ENCODE data around the gene ARFGAP1.

ARFGAP1 gene

GRCh38 chr20:63280929-63281545, 8.4 kb downstream of the ARFGAP1 start:
- DNase-seq = no peak

GRCh38 chr20:63281742-63282665, 9.4 kb downstream of the ARFGAP1 start:
- DNase-seq = no peak

GRCh38 chr20:63282946-63283345, 10.3 kb downstream of the ARFGAP1 start:
- DNase-seq = no peak

- DNase-seq = no peak
Observed at GRCh38 chr20:63283397-63284082, 10.9 kb downstream of the ARFGAP1 start.

- no peak for DNase-seq
Observed at GRCh38 chr20:63284083-63284440, 11.4 kb downstream of the ARFGAP1 start.

GRCh38 chr20:63284544-63284949, 11.9 kb downstream of the ARFGAP1 start:
- no peak for DNase-seq

- no peak for DNase-seq
Observed at GRCh38 chr20:63284981-63285524, 12.4 kb downstream of the ARFGAP1 start.

GRCh38 chr20:63285636-63286615, 13.3 kb downstream of the ARFGAP1 start:
- no peak for DNase-seq

GRCh38 chr20:63286781-63287696, 14.4 kb downstream of the ARFGAP1 start:
- DNase-seq = no peak

- DNase-seq = no peak
Observed at GRCh38 chr20:63287697-63288580, 15.3 kb downstream of the ARFGAP1 start.

GRCh38 chr20:63288581-63289251, 16.1 kb downstream of the ARFGAP1 start:
- DNase-seq = no peak

GRCh38 chr20:63289311-63290135, 16.9 kb downstream of the ARFGAP1 start:
- no peak for DNase-seq

GRCh38 chr20:63290136-63290676, 17.6 kb downstream of the ARFGAP1 start:
- DNase-seq = no peak

- peak; percentile 45 for DNase-seq
Observed at GRCh38 chr20:63290677-63291472, 18.3 kb downstream of the ARFGAP1 start.

- DNase-seq = no peak
Observed at GRCh38 chr20:63291811-63292210, 19.2 kb downstream of the ARFGAP1 start.

GRCh38 chr20:63292292-63292701, 19.7 kb downstream of the ARFGAP1 start:
- no peak for DNase-seq

- DNase-seq = no peak
Observed at GRCh38 chr20:63292904-63293303, 20.3 kb downstream of the ARFGAP1 start, which contains the start of gene COL20A1. Gene COL20A1 (plus strand): TSS chr20:63293186. CDS start chr20:63295108, 1,922 bp downstream.
